Astrocyte (in vitro differentiated cells and primary cell): Measurements from ENCODE around the gene HEXIM2.

Experiments
- CTCF ChIP-seq: IDR thresholded peaks from 2 replicates; pipeline ENCODE4 v1.5.1; 2011; ENCODE audit warnings: low read depth, mild to moderate bottlenecking, inconsistent platforms, low read length, moderate library complexity; ENCODE audit not compliant: insufficient read depth
- EZH2 ChIP-seq: IDR thresholded peaks from 2 replicates; pipeline ENCODE4 v1.6.1; 2012; ENCODE audit warnings: mild to moderate bottlenecking, low read length, inconsistent platforms; ENCODE audit not compliant: insufficient read depth

GRCh38 chr17:45149037-45149668, 12.5 kb upstream of the HEXIM2 start:
- TF ChIP-seq CTCF (peak; percentile 48), EZH2 (no peak)
